PC-3 (cell line): ENCODE measurements around the gene DLK1. TPM values are rescaled to one million over a fixed set of nuclear protein-coding genes. Genes with fewer than 3 reads are reported as not detected.

Source experiments
- ATAC-seq: fragments of 200-7000 bp; cut with Tn5 transposase; 2 replicates; pipeline ENCODE4 v1.9.1; 2020; ENCODE audit warnings: mild to moderate bottlenecking, moderate library complexity
- BruUV-seq: library from RNA; stranded (reverse); fragments of 400-500 nt; replicated peaks from 2 replicates; lab custom pipeline; 2021; lab: Mats Ljungman, UMichigan
- CTCF ChIA-PET: fragments of 300-600 bp; sonication (Branson Sonifier 250); formaldehyde crosslinking; loops from one replicate; lab custom pipeline; 2022; ENCODE audit warnings: antibody characterized with exemption; lab: Charles Lee
- POLR2A ChIA-PET: fragments of 300-600 bp; sonication (Branson Sonifier 250); formaldehyde crosslinking; loops from one replicate; lab custom pipeline; 2022; ENCODE audit warnings: antibody characterized with exemption; ENCODE audit not compliant: unreplicated experiment; lab: Charles Lee
- DNase-seq: peaks from one replicate; pipeline ENCODE4 v3.0.0-alpha.2; 2015
- H2AFZ ChIP-seq: fragments of 300-600 bp; sonication (generic); 2 replicates; pipeline ENCODE4 v1.6.0; 2016; ENCODE audit warnings: antibody characterized with exemption, low read length
- H3F3A ChIP-seq: fragments of 300-600 bp; sonication (generic); one replicate; pipeline ENCODE4 v1.6.0; 2017; ENCODE audit warnings: antibody characterized with exemption, low read length, control low read depth, mild to moderate bottlenecking; ENCODE audit not compliant: unreplicated experiment
- H3K27ac ChIP-seq: fragments of 300-600 bp; sonication (generic); 2 replicates; pipeline ENCODE4 v1.5.1; 2016; ENCODE audit warnings: mild to moderate bottlenecking, low read length
- H3K27me3 ChIP-seq: fragments of 300-600 bp; sonication (generic); 2 replicates; pipeline ENCODE4 v1.6.1; 2016; ENCODE audit warnings: low read length, mixed read lengths
- H3K36me3 ChIP-seq: fragments of 300-600 bp; sonication (generic); 2 replicates; pipeline ENCODE4 v1.6.1; 2016; ENCODE audit warnings: low read depth, mixed run types, low read length, mixed read lengths
- H3K4me1 ChIP-seq: fragments of 300-600 bp; sonication (generic); 2 replicates; pipeline ENCODE4 v1.5.1; 2016; ENCODE audit warnings: low read length; ENCODE audit not compliant: insufficient read depth
- H3K4me2 ChIP-seq: fragments of 300-600 bp; sonication (generic); 2 replicates; pipeline ENCODE4 v1.6.0; 2016; ENCODE audit warnings: low read length
- H3K4me3 ChIP-seq: fragments of 300-600 bp; sonication (generic); 2 replicates; pipeline ENCODE4 v1.5.1; 2016; ENCODE audit warnings: mild to moderate bottlenecking, low read length, mixed read lengths
- H3K79me2 ChIP-seq: fragments of 300-600 bp; sonication (generic); 2 replicates; pipeline ENCODE4 v1.6.1; 2017; ENCODE audit warnings: low read length, mixed read lengths
- H3K9ac ChIP-seq: fragments of 300-600 bp; sonication (generic); 2 replicates; pipeline ENCODE4 v1.6.0; 2016; ENCODE audit warnings: mild to moderate bottlenecking, low read length
- H3K9me2 ChIP-seq: fragments of 300-600 bp; sonication (generic); replicated peaks from 2 replicates; pipeline ENCODE4 v1.6.1; 2016; ENCODE audit warnings: mixed run types, low read length, mixed read lengths
- H3K9me3 ChIP-seq: fragments of 300-600 bp; sonication (generic); 2 replicates; pipeline ENCODE4 v1.6.1; 2016; ENCODE audit warnings: low read length, mixed read lengths
- H4K20me1 ChIP-seq: fragments of 300-600 bp; sonication (generic); 2 replicates; pipeline ENCODE4 v1.6.1; 2016; ENCODE audit warnings: low read length, mixed read lengths
- CTCF ChIP-seq: fragments of 300-600 bp; sonication (generic); conservative IDR thresholded peaks from 2 replicates; pipeline ENCODE4 v1.5.1; 2017; ENCODE audit warnings: antibody characterized with exemption, low read depth, mild to moderate bottlenecking, low read length
- EZH2 ChIP-seq: fragments of 300-600 bp; sonication (generic); IDR thresholded peaks from one replicate; pipeline ENCODE4 v1.6.1; 2017; ENCODE audit warnings: antibody characterized with exemption, mild to moderate bottlenecking, low read length; ENCODE audit not compliant: unreplicated experiment
- EZH2phosphoT487 ChIP-seq: fragments of 300-600 bp; sonication (generic); IDR thresholded peaks from 2 replicates; pipeline ENCODE4 v1.6.1; 2018; ENCODE audit warnings: mild to moderate bottlenecking, antibody characterized with exemption, low read length, borderline replicate concordance
- intact Hi-C: fragments of 100-400 bp; cut with micrococcal nuclease; formaldehyde crosslinking; loops from 2 replicates; pipeline ENCODE4 v1.9.0; 2023
- total RNA-seq: library from RNA; depleted of rRNA; stranded (reverse); fragments of >200 nt; gene quantifications from 2 replicates; pipeline ENCODE4 v1.2.3, GENCODE V29; 2014

The DLK1 gene
- total RNA-seq, 1 experiment from 2014 or later: not detected

- ChIA-PET CTCF (no interaction called here), POLR2A (no interaction called here)
- intact Hi-C loops: no loop called here
Measured at GRCh38 chr14:100715803-100716202, 10.9 kb upstream of the DLK1 start.

GRCh38 chr14:100717386-100717785 is 9.3 kb upstream of the DLK1 start:
- Histone ChIP-seq H3K9me3 (no peaks in the 10 kb centered on the region), H3K9ac (no peak overlapping the region), H3K9me2 (no peaks in the 10 kb centered on the region), H3K4me1 (peaks cover 12% of the 10 kb centered on the region), H3K4me2 (no peak overlapping the region), H3K36me3 (no peaks in the 10 kb centered on the region), H4K20me1 (no peaks in the 10 kb centered on the region), H3K27ac (no peak overlapping the region), H3F3A (no peaks in the 10 kb centered on the region), H3K4me3 (no peak overlapping the region), H3K79me2 (no peaks in the 10 kb centered on the region), H3K27me3 (peaks cover 37% of the 10 kb centered on the region), H2AFZ (no peak overlapping the region)
- ATAC-seq: no peak
- POLR2A ChIA-PET: no interaction called here
- CTCF ChIA-PET: no interaction called here
- DNase-seq: no peak
- intact Hi-C loops: no loop called here
- TF ChIP-seq EZH2phosphoT487 (no peak), CTCF (no peak), EZH2 (no peak)
- no TSS peak for BruUV-seq

More at GRCh38 chr14:100715803-100716202, 10.9 kb upstream of the DLK1 start:
- no peak overlapping the region for H3K9ac ChIP-seq
- no peaks in the 10 kb centered on the region for H3K9me3 ChIP-seq
- BruUV-seq: no TSS peak
- peaks cover 21% of the 10 kb centered on the region for H3K27me3 ChIP-seq
- H3K79me2 ChIP-seq: no peaks in the 10 kb centered on the region
- no peaks in the 10 kb centered on the region for H4K20me1 ChIP-seq
- DNase-seq (peak; percentile 28), ATAC-seq (no peak)
- no peak overlapping the region for H3K4me3 ChIP-seq
- no peak overlapping the region for H3K27ac ChIP-seq
- H3F3A ChIP-seq: no peaks in the 10 kb centered on the region
- no peaks in the 10 kb centered on the region for H3K36me3 ChIP-seq
- no peak overlapping the region; the same call in 1 of the 2 replicates for H3K4me2 ChIP-seq
- TF ChIP-seq EZH2 (no peak), EZH2phosphoT487 (no peak), CTCF (no peak)
- H3K4me1 ChIP-seq: peaks cover 17% of the 10 kb centered on the region
- H3K9me2 ChIP-seq: no peaks in the 10 kb centered on the region
- H2AFZ ChIP-seq: no peak overlapping the region

GRCh38 chr14:100719976-100720520 is 6.6 kb upstream of the DLK1 start:
- Histone ChIP-seq H3K4me3 (no peak overlapping the region), H3F3A (no peaks in the 10 kb centered on the region), H3K27me3 (peaks cover 52% of the 10 kb centered on the region), H3K4me1 (peaks cover 6% of the 10 kb centered on the region), H3K9me2 (no peaks in the 10 kb centered on the region), H3K9ac (no peak overlapping the region), H2AFZ (no peak overlapping the region), H3K79me2 (no peaks in the 10 kb centered on the region), H3K4me2 (no peak overlapping the region), H4K20me1 (no peaks in the 10 kb centered on the region), H3K27ac (no peak overlapping the region), H3K9me3 (no peaks in the 10 kb centered on the region), H3K36me3 (no peaks in the 10 kb centered on the region)
- TF ChIP-seq EZH2phosphoT487 (no peak), CTCF (no peak), EZH2 (no peak)
- POLR2A ChIA-PET: no interaction called here
- ATAC-seq (no peak), DNase-seq (no peak)
- BruUV-seq: no TSS peak
- intact Hi-C loops: no loop called here
- CTCF ChIA-PET: no interaction called here
